ENCODE results near the gene PLEK2.
A peak's percentile ranks its signal among the peaks of the same experiment; 100 is the strongest.
"Not testable (repeated sequence)": the region's sequence is repeated elsewhere in the genome, so short reads cannot be mapped to it uniquely, and the experiment has no call there.

PLEK2 gene

DNA sequence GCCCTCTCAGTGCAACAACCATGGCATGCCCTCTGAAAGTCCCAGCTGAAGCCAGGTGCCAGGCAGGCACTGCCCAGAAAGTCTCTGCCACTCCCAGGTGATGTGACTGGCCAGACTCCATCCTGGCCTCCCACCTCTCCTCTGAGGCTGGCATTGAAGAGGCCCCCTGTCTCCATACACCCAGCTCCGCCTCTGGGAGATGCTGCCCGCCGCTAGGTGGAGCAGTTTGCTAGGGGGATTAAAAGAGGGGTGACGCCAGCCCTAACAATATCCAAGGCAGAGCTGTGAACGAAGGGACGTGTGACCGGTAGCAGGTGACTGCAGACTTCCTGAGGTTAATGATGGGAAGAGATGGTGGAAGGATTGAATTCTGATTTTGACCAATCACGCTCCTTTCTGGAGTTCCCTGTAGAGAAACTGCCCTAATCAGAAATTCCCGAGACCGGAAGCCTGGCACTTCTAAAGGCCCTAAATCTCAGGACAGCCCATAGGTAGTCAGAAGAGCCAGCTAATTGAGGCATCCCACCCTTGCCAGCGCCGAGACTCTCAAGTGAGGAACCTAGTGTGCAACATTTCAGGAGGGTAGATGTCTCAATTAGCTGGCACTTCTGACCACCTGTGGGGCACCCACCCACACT lies 8.3 kb upstream of the PLEK2 start:
- Histone ChIP-seq H3K36me3 (ENCODE audit: low read depth) (no peaks in the 10 kb centered on the region), H3K9me3 (ENCODE audit: severe bottlenecking) (no peaks in the 10 kb centered on the region), H3K4me1 (ENCODE audit: insufficient read depth, poor library complexity, severe bottlenecking) (peaks cover 24% of the 10 kb centered on the region), H3K4me3 (ENCODE audit: severe bottlenecking) (no peak overlapping the region), H3K27me3 (ENCODE audit: insufficient read depth, poor library complexity, severe bottlenecking) (no peaks in the 10 kb centered on the region), H3K27ac (ENCODE audit: poor library complexity, severe bottlenecking) (peak overlapping the region; percentile 94)
- TF ChIP-seq CTCF (IDR thresholded peaks at IDR 0.05; ENCODE audit: poor library complexity, severe bottlenecking), result peak; percentile 39
- no peak for DNase-seq (ENCODE audit: low spot score)
- no peak for ATAC-seq (ENCODE audit: low read depth)

DNA sequence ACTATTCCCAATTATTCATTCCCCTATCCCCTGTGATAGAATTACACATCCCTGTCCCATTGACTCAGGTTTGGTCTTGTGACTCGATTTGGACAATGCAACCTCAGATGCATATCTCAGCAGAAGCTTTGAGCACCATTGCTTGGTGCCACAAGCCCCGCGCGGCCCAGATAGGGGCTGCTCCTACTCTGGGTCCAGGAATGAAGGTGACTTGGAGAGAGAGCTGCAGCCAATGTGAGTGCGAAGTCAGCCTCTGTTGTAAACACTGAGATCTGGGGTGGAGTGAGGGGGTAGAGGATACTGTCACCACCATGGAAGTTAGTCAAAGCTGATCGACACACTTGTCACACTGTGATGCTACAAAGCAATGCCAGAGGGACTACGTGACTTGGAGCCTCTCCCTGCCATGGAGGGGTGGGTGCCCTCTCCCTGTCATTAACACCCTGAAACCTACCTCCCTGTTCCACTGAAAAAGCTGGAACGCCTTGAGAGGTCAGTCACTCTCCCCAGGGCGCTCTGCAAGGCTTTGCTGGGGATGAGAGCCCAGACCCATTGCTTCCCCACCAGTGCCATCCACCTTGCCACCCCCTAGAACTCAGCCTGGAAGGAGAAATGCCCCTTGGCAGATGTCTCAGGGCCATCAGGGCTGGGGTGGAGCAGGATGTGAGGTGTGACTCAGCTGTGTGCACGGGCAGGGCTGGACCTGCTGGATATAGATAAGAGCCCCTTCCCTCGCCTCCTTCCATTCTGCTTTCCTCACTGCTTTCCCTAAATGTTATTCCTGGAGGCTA lies 6.6 kb upstream of the PLEK2 start:
- DNase-seq (ENCODE audit: low spot score), result peak; percentile 90
- ATAC-seq (ENCODE audit: low read depth), result peak; percentile 87
- H3K9me3 ChIP-seq (ENCODE audit: severe bottlenecking), result no peaks in the 10 kb centered on the region
- TF ChIP-seq CTCF (IDR thresholded peaks at IDR 0.05; ENCODE audit: poor library complexity, severe bottlenecking), result no peak
- H3K27ac ChIP-seq (ENCODE audit: poor library complexity, severe bottlenecking), result peak overlapping the region; percentile 94
- no peaks in the 10 kb centered on the region for H3K36me3 ChIP-seq (ENCODE audit: low read depth)
- H3K4me3 ChIP-seq (ENCODE audit: severe bottlenecking), result no peak overlapping the region
- H3K4me1 ChIP-seq (ENCODE audit: insufficient read depth, poor library complexity, severe bottlenecking), result peaks cover 37% of the 10 kb centered on the region
- no peaks in the 10 kb centered on the region for H3K27me3 ChIP-seq (ENCODE audit: insufficient read depth, poor library complexity, severe bottlenecking)

GRCh38 chr14:67417633-67418032 lies 5.7 kb upstream of the PLEK2 start:
- Histone ChIP-seq H3K9me3 (ENCODE audit: severe bottlenecking) (no peaks in the 10 kb centered on the region), H3K4me3 (ENCODE audit: severe bottlenecking) (no peak overlapping the region), H3K4me1 (ENCODE audit: insufficient read depth, poor library complexity, severe bottlenecking) (peaks cover 46% of the 10 kb centered on the region), H3K27ac (ENCODE audit: poor library complexity, severe bottlenecking) (peak overlapping the region; percentile 94), H3K27me3 (ENCODE audit: insufficient read depth, poor library complexity, severe bottlenecking) (no peaks in the 10 kb centered on the region), H3K36me3 (ENCODE audit: low read depth) (no peaks in the 10 kb centered on the region)
- DNase-seq (ENCODE audit: low spot score), result no peak
- ATAC-seq (ENCODE audit: low read depth), result no peak
- TF ChIP-seq CTCF (IDR thresholded peaks at IDR 0.05; ENCODE audit: poor library complexity, severe bottlenecking), result no peak

GRCh38 chr14:67416810-67417209 lies 4.8 kb upstream of the PLEK2 start:
- DNase-seq (ENCODE audit: low spot score) (no peak), ATAC-seq (ENCODE audit: low read depth) (no peak)
- Histone ChIP-seq H3K4me1 (ENCODE audit: insufficient read depth, poor library complexity, severe bottlenecking) (peaks cover 46% of the 10 kb centered on the region), H3K9me3 (ENCODE audit: severe bottlenecking) (no peaks in the 10 kb centered on the region), H3K27ac (ENCODE audit: poor library complexity, severe bottlenecking) (peak overlapping the region; percentile 94), H3K4me3 (ENCODE audit: severe bottlenecking) (no peak overlapping the region), H3K36me3 (ENCODE audit: low read depth) (no peaks in the 10 kb centered on the region), H3K27me3 (ENCODE audit: insufficient read depth, poor library complexity, severe bottlenecking) (no peaks in the 10 kb centered on the region)
- no peak for TF ChIP-seq CTCF (IDR thresholded peaks at IDR 0.05; ENCODE audit: poor library complexity, severe bottlenecking)

DNA sequence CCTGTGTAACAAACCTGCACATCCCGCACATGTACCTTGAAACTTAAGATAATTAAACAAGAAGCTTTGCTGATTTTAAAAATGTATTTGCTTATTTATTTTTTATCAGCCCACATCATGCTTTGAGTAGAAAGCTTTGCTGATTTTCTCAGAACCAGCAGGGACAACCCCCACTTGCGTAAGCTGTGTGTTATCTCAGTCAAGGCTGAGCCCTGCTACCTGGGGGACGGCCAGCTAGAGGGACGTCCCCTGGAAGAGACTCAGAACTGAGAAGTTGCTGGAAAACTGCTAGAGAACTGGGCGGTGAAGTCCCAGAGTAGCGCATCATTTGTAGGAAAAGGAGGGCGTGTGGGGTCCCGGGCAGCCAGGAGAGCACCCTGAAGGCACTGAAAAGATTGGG lies 4.1 kb upstream of the PLEK2 start:
- Histone ChIP-seq H3K4me1 (ENCODE audit: insufficient read depth, poor library complexity, severe bottlenecking) (peaks cover 46% of the 10 kb centered on the region), H3K4me3 (ENCODE audit: severe bottlenecking) (no peak overlapping the region)
- TF ChIP-seq CTCF (IDR thresholded peaks at IDR 0.05; ENCODE audit: poor library complexity, severe bottlenecking), result no peak

GRCh38 chr14:67415610-67416009 lies 3.6 kb upstream of the PLEK2 start:
- H3K4me3 ChIP-seq (ENCODE audit: severe bottlenecking); H3K27me3 ChIP-seq (ENCODE audit: insufficient read depth, poor library complexity, severe bottlenecking); DNase-seq (ENCODE audit: low spot score); H3K9me3 ChIP-seq (ENCODE audit: severe bottlenecking); ATAC-seq (ENCODE audit: low read depth); H3K36me3 ChIP-seq (ENCODE audit: low read depth): not testable (repeated sequence)
- peaks cover 49% of the 10 kb centered on the region for H3K4me1 ChIP-seq (ENCODE audit: insufficient read depth, poor library complexity, severe bottlenecking)
- H3K27ac ChIP-seq (ENCODE audit: poor library complexity, severe bottlenecking), result peak overlapping the region; percentile 94

More for the DNA sequence above, 4.1 kb upstream of the PLEK2 start:
- no peak for DNase-seq (ENCODE audit: low spot score)
- Histone ChIP-seq H3K36me3 (ENCODE audit: low read depth) (no peaks in the 10 kb centered on the region), H3K9me3 (ENCODE audit: severe bottlenecking) (no peaks in the 10 kb centered on the region), H3K27me3 (ENCODE audit: insufficient read depth, poor library complexity, severe bottlenecking) (no peaks in the 10 kb centered on the region), H3K27ac (ENCODE audit: poor library complexity, severe bottlenecking) (peak overlapping the region; percentile 94)
- no peak for ATAC-seq (ENCODE audit: low read depth)

Measured in RWPE2 (cell line).